Activated effector memory CD4-positive, alpha-beta T cell treated with Interleukin-2 at 50 U/mL for 16 hours (primary cell): Measurements from ENCODE around the gene SIGLEC9.
"Not testable (repeated sequence)": the region's sequence is repeated elsewhere in the genome, so short reads cannot be mapped to it uniquely, and the experiment has no call there.

Experiments used
- DNase-seq: peaks from one replicate; pipeline ENCODE4 v3.0.0-alpha.2; 2020

The SIGLEC9 gene

GRCh38 chr19:51125421-51126075 lies 842 bp downstream of the SIGLEC9 start:
- DNase-seq = no peak

DNA sequence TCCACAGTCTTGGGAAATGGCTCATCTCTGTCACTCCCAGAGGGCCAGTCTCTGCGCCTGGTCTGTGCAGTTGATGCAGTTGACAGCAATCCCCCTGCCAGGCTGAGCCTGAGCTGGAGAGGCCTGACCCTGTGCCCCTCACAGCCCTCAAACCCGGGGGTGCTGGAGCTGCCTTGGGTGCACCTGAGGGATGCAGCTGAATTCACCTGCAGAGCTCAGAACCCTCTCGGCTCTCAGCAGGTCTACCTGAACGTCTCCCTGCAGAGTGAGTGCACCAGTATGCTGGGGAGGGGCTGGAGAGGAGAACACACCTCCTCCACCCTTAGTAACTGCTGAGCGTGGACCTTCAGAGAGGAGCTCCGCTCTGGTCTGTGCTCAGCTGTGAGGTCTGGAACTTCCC lies 2.3 kb downstream of the SIGLEC9 start:
- DNase-seq = no peak

DNA sequence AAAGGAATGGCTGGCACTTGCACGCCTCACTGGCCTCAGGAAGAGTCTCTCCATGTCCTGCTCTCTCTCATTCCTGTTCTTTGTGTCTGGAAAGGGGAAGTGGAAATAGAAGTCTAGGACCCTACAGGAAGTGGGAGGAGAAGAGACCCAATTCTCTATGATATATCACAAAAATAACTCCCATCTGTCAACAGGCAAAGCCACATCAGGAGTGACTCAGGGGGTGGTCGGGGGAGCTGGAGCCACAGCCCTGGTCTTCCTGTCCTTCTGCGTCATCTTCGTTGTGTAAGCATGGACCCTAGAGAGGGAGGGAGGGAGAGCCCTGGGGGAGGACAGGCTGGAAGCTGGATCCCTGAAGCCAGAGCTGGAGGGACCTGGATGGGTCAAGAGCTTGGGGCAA lies 3.0 kb downstream of the SIGLEC9 start:
- DNase-seq = no peak

- no peak for DNase-seq
These were observed 3.5 kb downstream of the SIGLEC9 start for GRCh38 chr19:51128227-51128626.

DNA sequence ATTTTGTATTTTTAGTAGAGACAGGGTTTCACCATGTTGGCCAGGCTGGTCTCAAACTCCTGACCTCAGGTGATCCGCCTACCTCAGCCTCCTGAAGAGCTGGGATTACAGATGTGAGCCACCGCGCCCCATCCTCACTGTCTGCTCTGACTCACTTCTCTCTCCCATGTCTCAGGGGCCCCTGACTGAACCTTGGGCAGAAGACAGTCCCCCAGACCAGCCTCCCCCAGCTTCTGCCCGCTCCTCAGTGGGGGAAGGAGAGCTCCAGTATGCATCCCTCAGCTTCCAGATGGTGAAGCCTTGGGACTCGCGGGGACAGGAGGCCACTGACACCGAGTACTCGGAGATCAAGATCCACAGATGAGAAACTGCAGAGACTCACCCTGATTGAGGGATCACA lies 5.0 kb downstream of the SIGLEC9 start:
- DNase-seq = no peak

DNA sequence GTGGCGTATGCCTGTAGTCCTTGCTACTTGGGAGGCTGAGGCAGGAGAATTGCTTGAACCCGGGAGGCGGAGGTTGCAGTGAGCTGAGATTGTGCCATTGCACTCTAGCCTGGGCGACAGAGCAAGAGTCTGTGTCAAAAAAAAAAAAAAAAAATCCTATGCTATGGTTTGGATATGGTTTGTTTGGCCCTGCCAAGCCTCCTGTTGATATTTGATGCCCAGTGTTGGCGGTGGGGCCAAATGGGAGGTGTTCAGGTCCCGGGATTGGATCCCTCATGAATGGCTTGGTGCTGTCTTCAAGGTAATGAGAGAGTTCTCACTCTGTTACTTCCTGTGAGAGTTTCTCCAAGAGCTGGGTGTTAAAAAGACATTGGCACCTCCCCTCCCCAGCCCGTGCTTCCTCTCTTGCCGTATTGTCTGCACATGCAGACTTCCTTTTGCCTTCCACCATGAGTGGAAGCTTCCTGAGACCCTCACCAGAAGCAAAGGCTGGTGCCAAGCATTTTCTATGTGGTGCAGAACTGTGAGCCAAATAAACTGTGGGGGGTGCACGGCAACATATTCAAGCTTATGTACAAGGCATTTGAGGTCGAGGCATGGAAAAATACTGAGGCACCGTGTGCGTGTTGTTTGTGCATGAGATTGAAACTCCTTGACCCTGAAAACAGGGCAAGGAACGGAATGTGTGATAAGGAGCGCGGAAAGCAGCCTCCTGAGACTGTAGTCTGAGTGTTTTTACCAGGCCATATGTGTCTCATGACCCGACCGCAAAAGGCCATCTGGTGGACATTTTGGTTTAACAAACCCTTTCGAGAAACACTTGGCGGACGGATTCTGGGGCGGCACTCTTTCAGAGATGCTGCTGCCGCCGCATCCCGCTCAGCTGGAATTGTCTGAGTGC lies 7.3 kb downstream of the SIGLEC9 start:
- no peak for DNase-seq

DNA sequence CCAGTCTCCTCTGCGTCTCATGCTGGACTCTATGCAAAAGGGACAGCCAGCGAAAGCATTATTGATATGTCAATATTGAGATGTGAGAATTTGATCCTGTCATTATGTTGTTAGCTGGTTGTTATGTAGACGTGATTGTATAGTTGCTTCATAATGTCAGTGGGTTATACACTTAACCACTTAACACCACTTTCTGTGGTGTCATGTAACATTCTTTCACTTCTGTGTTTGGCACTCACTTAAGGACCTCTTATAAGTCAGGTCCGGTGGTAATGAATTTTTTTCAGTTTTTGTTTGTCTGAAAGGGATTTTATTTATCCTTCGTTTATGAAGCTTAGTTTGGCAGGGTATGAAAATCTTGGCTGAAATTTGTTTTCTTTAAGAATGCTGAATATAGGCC lies 10.3 kb downstream of the SIGLEC9 start:
- no peak for DNase-seq

- no peak for DNase-seq
These were observed 11.5 kb downstream of the SIGLEC9 start for GRCh38 chr19:51135986-51136762.

DNA sequence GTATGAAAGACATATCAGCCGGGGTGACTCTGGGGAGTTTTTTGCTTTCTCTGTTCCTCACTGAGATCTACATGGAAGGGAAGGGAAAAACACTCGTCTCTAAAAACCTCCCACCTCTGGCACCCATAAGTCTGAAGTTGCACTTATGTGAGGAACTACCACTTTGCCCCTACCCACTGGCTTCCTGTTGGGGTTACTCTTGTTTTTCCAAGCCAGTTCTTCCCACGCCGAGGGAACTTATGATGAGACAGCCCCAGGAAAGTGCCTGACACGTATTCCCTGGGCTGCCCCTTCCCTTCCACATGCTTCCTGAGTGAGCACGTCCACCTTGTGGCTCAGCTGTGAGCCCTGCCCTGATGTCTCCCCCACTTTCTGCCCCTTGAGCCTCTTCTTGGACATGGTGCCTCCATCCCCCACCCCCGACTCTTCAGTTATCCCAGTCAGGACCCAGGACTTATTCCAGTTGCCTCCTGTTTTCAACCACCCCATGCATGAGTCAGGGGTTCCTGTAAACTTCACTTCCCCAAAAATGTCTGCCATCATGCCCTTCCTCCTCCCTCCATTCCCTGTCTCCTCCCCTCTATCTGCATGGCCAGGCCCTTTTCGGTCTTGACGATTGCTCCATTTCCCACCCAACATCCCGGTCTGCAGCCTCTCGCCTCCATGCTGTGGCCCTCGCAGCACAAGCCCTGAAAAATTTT lies 12.3 kb downstream of the SIGLEC9 start:
- no peak for DNase-seq

- no peak for DNase-seq
These were observed 13.2 kb downstream of the SIGLEC9 start for GRCh38 chr19:51137792-51138425.

DNA sequence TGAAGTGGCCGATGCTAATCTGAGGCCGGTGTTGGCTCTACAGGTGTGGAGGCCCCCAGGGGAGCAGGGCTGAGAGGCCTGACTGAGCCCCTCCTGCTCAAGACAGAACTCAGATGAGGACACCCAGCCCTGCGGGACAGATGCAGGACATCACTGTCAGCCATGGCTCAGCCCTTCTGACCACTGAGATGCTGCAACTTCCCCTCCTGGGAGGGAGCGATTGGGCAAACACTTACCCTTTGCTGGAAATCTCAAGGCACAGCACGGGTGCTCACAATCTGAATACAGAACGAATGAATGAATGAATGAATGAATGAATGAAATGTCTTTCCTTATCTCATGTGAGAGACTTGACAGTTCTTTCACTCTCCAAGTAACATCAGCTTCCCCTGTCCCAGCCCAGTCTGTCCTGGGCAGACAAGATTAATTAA lies 13.9 kb downstream of the SIGLEC9 start:
- DNase-seq = no peak

- no peak for DNase-seq
These were observed 14.8 kb downstream of the SIGLEC9 start for GRCh38 chr19:51139299-51140014.

DNA sequence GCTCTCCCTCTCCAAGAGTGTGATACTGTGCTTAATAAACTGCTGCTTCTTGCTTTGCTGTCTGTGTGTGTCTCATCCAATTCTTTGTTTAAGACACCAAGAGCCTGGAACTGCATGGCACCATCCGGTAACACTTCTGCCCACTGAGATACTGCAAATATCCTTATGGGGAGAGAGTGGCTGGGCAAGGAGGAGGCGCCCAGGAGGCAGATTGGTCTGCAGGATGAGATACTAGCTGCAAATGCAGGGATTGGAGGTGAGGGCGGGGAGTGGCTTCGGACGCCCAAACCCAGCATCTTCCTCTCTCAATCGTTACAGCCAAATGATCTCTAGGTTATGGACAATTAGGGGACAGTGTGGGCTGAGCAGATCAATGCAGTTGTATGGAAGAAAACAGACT lies 15.7 kb downstream of the SIGLEC9 start:
- no peak for DNase-seq

GRCh38 chr19:51141181-51141580 lies 16.5 kb downstream of the SIGLEC9 start:
- DNase-seq = no peak

DNA sequence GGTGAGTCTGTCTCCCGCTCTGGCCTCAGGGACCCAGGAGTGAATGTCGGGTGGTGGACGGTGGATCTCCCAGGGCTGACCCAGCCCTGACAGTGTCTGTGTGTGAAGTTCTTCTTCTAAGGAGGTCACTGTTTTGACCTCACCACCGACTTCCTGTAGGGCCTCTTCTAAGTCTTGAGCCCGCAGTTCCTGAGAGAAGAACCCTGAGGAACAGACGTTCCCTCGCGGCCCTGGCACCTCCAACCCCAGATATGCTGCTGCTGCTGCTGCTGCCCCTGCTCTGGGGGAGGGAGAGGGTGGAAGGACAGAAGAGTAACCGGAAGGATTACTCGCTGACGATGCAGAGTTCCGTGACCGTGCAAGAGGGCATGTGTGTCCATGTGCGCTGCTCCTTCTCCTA lies 17.4 kb downstream of the SIGLEC9 start, which contains the start of gene SIGLEC7:
Gene SIGLEC7 (plus strand): TSS at position 183 of the 400 bp plus-strand sequence. CDS start 69 bp downstream, at position 252.
- no peak for DNase-seq

DNA sequence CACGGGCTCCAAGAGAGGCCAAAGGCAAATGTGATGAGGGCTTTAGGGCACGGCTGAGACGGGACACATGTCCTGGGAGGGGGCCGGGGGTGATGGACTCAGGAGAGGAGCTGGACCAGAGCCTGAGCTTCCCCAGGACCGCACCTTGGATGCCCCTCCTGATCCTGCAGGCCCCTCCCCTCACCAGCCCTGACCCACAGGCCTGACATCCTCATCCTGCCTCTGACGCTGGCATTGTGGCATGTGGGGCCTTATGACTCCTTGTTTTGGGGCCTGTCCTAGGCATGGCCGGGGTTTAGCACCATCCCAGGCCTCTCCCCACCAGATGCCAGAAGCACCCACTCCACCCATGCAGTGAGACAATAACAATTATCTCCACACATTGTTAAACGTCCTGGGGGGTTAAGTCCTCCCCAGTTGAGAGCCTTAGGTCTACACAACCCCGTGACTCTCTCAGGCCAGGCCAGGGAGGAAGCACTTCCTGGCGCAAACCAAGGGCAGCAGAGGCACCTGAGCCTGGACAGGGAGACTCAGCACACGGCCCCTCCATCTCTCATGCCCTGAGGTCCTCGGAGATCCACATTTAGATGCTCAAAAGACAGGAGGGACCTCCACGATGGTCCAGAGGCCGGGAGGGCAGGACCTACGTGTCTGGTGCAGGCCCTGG lies 18.2 kb downstream of the SIGLEC9 start:
- not testable (repeated sequence) for DNase-seq

GRCh38 chr19:51143486-51143885 lies 18.8 kb downstream of the SIGLEC9 start:
- no peak for DNase-seq

DNA sequence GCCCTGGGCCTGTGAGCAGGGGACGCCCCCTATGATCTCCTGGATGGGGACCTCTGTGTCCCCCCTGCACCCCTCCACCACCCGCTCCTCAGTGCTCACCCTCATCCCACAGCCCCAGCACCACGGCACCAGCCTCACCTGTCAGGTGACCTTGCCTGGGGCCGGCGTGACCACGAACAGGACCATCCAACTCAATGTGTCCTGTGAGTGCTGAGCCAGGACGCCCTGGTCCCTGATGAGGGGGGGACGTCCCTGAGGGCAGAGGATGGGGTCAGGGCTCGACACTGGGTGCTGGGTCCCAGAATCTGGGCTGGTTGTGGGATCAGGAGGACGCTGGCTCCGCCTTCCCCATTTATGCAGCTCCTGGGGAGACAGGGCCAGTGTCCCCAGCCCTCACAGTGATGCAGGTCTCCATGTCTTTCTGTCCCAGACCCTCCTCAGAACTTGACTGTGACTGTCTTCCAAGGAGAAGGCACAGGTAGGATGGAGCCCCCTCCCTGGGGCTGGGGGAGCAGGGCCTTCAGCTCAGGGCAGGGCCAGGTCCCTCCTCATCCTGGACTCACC lies 19.9 kb downstream of the SIGLEC9 start:
- DNase-seq = no peak

- DNase-seq = no peak
These were observed 21.3 kb downstream of the SIGLEC9 start for GRCh38 chr19:51145916-51146493.

DNA sequence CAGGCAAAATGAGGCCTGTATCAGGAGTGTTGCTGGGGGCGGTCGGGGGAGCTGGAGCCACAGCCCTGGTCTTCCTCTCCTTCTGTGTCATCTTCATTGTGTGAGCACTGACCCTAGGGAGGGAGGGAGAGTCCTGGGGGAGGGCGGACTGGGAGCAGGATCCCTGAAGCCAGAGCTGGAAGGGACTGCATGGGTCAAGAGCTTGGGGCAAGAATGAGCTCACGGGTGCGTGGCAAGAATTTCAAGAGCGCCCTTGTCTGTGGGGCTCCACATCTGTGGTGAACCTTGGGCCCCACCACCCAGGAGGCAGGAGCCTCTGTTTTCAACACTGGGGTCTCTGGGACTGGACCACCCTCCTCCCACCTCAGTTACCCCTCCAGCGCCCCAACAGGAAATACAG lies 22.0 kb downstream of the SIGLEC9 start:
- DNase-seq = no peak
